Activated CD4-positive, alpha-beta T cell treated with anti-CD3 and anti-CD28 coated beads for 48 hours (primary cell): ENCODE measurements around the gene SLC11A1.
A peak's percentile ranks its signal among the peaks of the same experiment; 100 is the strongest.

Source experiments
- DNase-seq: peaks from one replicate; pipeline ENCODE4 v3.0.0-alpha.2; 2020

SLC11A1 gene

DNA sequence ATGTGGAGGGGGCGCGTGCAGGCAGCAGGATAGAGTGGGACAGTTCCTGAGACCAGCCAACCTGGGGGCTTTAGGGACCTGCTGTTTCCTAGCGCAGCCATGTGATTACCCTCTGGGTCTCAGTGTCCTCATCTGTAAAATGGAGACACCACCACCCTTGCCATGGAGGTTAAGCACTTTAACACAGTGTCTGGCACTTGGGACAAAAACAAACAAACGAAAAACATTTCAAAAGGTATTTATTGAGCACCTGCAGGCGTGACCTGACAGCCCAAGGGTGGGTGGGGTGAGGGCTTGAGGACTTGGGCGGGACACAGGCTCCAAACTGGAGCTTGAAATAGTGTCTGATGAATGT lies 13.0 kb downstream of the SLC11A1 start:
- DNase-seq = no peak

DNA sequence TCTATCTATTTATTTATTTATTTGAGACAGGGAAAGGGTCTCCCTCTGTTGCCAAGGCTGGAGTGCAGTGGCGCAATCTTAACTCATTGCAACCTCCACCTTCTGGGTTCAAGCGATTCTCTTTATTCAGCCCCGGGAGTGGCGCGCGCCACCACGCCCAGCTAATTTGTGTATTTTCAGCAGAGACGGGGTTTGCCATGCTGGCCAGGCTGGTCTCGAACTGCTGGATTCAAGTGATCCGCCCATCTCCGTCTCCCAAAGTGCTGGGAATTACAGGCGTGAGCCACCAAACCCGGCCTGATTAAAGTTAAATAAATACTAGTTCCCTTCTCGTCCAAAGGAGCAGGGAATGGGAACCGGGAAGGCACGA lies 13.4 kb downstream of the SLC11A1 start:
- no peak for DNase-seq

DNA sequence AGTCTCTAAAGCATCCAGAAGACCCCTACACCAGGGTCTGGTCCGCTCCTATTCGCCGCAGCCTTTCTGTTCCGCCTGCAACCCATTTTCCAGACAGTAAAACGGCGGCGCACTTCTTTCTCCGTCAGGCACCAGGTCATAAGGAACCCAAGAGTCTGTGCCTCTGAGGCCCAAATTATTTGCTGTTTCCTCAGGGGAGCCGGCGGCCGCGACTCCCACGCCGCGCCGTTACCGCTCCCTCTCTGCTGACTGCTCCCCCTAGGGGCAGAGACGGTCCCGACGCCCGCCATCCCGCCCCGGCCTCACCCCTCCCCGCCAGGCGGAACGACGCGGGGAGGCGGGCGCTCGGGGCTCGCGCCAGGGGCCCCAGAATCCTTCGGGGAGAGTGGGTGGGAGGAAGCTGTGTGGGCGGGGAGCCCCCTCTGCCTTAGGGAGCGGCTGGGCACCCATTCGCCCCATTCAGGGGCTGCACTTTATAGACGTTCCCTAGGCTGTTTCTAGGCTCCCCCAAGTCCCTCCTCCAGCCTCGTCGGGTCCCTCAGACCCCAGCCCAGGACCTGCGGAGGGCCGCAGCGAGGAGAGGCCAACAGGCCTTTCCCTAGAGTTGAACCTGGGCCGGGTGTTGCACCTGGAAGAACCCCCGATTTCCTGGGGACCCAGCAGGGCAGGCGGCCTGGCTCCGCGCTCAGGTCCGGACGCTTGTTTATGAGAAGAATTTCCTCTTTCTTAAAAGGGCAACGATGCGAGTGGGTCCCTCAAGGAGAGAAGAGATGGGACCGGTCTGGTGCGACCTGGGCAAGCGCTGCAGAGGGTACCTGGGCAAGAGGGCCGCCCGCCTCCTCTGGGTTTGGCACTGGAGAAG lies 14.0 kb downstream of the SLC11A1 start:
- peak; percentile 95 for DNase-seq

DNA sequence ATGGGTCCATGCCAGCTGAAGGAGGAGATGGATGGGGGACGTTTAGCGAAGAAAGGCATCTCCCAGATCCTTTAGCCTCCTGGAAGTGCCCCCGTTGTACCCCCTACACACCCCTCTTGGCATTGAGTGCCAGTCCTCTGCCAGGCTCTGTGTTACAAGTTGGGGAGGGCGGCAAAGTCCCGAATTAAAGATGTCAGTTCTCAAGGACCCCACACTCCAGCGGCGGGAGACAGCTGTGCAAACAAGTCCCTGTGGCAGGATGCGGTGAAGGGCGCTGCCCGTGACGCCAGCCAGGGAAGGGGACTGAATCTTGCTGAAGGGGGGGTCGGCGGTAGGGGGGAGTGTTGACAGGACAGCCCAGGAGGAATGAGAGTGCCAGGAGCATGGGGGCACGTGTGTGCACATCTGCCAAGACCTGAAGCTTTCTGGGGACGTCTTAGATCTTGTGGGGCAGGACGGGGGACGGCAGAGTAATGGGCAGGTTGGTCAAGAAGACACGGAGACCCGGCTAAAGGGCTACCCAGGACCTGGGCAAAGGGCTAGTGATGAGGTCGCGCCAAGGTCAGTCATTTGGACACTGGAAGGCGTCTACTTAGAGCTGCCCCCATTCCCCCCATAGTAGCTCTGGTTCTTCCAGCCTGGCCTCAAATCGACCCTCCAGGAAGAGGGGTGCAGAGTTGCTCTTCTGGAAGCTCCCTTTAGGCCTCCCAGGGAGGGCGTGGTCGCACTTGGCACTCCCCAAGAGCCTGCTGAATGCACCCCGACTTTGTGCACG lies 14.8 kb downstream of the SLC11A1 start:
- DNase-seq = peak; percentile 64

DNA sequence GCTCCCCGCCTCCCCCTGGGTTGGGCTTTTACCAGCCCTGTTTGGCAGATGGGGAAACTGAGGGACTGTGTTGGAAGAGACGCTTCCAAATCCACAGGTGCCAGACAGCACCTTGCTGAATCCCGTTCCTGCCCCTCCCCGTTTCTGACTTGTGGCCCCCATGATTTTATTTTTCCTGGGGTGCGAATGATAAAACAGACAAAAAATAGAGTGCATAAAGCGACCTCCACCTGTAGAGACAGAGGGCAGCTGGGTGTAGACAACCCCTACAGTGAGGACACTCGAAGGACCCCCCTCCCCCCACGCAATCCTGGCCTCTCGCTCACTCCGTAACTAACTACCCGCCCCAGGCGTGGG lies 15.4 kb downstream of the SLC11A1 start:
- no peak for DNase-seq

DNA sequence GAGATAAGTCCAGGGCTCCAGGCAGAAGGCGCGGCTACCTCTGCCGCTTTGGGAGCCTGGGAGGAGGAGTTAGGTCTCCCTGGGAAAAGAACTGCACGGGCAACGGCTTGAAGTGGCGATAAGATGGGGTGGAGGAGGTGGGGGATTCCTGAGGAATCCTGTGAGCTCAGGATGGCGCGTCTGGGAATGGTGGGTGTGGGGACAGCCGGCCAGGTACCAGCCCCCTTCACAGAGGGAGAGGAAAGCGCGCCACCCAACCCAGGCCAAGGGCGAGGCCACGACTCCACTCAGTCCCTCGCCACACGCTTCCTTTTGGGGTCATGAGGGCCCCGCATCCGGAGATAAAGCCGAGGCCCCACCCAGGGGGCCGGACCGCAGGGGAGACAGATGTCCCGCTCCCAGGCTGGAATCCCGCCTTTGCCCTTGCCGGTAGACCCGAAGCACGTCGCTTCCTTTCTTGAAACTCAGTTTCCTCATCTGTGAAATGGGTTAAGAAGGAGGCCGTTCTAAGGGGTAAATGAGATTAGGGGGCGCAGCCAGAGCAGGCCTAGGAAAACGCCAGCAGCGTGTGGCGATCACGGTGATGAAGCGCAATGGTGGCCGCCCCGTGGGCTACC lies 15.9 kb downstream of the SLC11A1 start:
- peak; percentile 54 for DNase-seq

DNA sequence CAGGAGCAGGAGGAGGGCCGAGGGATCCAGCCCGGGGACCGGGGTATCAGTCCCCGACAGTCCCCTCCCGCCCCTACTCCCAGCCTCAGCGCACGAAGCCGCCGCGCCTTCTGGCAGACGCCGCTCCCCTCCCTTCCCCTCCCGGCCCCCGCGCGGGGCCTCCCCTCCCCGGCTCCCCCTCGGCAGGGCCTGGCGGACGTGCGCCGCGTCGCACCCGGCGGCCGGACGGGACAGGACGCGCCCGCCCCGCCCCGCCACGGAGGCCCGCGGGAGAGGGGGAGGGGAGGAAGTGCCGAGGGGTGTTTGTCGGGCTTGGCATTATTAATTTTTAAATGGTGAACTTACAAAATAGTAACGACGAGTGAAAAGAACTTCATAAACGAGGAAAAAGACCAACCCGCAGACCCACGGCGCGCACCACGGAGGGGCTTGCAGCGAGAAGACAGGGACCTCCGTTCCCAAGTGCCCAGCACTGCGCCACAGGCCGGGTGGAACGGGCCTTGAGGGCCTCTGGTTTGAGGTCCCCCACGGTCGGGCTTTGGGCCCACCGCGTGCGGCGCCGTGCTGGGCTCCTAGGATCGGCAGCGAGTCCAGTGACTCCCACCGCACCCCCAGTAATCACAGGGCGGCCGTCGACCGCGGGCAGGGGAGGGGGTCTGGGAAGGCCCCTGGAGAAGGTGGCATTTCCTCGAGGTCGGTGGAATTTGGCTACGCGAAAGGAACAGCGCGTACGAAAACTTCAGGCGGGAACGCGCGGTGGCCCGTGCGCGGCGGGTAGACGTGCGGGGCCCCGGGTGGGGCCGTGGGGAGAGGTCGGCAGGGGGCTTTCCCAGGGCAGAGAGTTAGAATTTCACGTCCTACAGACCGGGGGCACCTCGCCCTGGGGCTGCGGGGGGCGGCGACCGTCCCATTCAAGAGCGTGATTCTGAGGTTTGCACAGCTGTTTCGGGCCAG lies 16.6 kb downstream of the SLC11A1 start:
- peak; percentile 73 for DNase-seq

DNA sequence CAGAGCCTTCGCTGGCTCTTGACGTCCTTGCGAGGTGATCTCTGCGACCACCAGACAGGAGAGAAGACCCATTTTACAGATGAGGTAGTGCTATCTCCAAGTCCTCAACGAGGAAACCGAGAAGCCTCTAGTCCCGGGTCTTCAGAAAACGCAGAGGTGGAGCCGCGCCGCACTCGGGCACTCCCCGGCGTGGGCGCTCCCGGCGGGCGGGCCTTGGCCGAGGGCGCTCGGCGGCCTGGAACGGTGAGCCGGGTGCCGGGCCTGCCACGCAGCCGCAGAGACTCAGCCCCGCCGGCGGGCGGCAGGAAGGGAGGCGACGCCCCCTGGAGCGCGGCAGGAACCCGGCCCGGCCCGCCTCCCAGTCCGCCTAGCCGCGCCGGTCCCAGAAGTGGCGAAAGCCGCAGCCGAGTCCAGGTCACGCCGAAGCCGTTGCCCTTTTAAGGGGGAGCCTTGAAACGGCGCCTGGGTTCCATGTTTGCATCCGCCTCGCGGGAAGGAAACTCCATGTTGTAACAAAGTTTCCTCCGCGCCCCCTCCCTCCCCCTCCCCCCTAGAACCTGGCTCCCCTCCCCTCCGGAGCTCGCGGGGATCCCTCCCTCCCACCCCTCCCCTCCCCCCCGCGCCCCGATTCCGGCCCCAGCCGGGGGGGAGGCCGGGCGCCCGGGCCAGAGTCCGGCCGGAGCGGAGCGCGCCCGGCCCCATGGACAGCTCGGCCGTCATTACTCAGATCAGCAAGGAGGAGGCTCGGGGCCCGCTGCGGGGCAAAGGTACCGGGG lies 17.5 kb downstream of the SLC11A1 start, which contains the start of gene CTDSP1:
Gene CTDSP1 (plus strand): TSS at position 478 of the 776 bp plus-strand sequence. CDS start 223 bp downstream, at position 701.
- peak; percentile 95 for DNase-seq

DNA sequence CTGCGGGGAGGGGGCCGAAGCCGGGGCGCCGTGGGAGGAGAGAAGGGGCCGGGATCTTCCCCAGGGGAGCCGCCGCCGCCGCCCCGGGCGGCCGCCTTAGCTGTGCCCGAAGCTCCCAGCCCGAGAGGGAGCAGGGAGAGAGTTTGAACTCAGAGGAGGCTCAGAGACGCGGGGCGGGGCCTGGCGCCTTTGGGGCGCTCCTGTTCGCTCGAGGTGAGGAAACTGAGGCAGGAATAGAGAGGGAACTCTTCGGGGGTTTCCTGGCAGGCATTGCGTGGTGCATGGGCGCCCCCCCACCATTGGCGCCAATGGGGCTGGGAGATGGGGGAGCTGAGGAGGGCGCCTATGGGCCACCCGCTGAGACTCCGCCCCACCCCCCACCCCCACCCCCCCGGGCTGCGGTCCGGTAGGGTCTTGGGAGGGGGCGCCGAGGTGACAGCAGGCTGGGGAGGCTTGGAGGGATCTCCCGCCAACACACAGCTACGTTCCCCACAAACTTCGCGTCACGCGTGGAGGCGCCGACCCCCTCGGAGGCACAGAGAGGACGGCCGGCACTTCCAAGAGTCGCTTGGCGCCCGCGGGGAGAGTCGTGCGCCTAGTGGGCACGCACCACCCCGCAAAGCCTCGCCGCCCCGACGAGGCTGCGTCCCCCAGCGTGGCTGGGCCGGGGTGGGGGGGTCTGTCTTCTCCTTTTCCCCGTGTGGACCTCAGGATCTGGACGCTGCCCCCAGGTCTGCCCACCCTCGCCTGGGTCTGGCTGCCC lies 18.3 kb downstream of the SLC11A1 start:
- peak; percentile 50 for DNase-seq

DNA sequence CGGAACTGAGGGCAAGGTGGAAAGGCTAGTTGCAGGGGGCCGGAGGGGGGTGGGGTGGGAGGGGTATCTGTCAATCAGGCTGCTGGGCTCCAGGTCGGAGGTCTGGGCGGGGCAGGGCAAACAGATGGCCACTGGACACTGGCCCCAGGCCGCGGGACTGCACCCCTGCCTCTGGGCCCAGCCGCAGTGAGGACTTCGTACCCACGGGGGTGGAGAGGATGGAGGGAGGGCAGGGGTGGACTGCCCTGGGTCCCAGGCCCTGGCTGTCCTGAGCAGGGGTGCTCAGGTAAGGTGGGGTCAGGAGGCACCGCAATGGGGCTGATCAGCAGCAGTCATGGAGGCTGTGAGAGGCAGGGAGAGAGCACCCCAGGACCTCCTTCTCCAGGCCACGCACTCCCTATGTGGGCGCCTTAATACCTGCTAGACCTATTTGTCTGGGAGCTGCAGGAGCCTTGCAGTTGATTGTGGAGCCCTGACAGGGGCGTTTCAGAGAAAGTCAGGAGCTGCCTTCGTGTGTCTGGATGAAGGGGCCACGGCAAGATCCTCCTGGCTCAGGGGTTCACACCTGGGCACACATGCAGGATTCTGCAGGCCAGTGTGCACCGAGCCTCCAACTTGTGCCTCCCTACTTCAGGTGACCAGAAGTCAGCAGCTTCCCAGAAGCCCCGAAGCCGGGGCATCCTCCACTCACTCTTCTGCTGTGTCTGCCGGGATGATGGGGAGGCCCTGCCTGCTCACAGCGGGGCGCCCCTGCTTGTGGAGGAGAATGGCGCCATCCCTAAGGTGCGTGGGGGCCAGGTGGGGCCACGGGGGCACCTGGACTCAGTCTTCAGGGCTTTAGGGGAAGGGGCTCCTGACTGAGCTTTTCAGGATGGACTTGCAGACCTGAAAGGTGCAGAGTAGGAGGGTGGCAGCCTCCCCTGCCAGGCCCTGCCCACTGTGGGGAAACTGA lies 19.1 kb downstream of the SLC11A1 start:
- DNase-seq = no peak

DNA sequence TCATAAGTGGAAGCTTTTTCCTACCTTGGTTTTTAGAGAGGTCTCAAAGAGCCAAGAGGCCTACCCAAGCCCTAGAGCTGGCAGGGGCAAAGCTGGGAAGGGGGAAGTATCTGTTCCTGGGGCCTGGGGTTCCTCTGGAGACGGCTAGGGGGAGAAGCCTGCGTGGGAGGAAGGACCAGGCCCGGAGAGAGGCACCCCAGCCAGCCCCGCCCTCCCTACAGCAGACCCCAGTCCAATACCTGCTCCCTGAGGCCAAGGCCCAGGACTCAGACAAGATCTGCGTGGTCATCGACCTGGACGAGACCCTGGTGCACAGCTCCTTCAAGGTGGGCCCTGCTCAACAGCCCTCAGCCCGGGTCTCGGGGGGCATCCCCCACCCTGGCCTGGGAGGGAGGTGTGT lies 19.8 kb downstream of the SLC11A1 start:
- no peak for DNase-seq

DNA sequence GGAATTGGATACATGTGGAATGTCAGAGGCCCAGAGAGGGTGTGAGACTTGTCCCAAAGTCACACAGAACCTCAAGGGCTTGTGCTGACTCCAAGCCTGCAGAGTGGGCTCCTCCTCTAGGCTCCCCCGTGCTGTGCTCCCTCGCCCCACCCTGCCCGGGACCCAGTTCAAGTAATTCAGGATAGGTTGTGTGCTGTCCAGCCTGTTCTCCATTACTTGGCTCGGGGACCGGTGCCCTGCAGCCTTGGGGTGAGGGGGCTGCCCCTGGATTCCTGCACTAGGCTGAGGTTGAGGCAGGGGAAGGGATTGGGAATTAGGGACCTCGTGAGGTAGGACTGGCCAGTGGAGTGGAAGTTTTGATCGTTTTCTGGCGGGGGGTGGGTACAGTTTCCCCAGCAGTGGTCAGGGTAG lies 20.4 kb downstream of the SLC11A1 start:
- DNase-seq = no peak

DNA sequence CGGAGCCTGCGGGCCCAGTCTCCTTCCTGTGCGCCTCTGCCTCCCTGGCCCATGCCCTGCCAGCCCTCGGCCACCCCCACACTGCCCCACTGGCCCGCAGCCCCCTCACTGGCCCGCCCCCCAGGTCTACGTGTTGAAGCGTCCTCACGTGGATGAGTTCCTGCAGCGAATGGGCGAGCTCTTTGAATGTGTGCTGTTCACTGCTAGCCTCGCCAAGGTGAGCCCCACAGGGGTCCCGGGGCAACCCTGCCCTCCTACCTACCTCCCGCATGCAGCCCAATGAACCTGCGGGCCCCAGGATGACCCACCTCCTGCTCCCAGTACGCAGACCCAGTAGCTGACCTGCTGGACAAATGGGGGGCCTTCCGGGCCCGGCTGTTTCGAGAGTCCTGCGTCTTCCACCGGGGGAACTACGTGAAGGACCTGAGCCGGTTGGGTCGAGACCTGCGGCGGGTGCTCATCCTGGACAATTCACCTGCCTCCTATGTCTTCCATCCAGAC lies 20.9 kb downstream of the SLC11A1 start:
- DNase-seq = no peak

DNA sequence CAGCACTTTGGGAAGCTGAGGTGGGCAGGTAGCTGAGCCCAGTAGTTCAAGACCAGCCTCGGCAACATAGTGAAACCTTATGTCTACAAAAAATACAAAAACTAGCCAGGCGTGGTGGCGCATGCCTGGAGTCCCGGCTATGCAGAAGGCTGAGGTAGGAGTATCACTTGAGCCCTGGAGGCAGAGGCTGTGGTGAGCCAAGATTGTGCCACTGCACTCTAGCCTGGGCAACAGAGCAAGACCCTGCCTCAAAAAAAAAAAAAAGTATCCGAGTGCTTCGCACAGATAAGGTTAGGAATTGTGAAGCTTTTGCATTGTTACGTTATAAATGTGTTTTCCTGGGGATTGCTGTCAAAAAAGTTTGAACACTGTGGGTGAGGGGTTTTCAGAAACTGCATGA lies 21.7 kb downstream of the SLC11A1 start:
- no peak for DNase-seq

DNA sequence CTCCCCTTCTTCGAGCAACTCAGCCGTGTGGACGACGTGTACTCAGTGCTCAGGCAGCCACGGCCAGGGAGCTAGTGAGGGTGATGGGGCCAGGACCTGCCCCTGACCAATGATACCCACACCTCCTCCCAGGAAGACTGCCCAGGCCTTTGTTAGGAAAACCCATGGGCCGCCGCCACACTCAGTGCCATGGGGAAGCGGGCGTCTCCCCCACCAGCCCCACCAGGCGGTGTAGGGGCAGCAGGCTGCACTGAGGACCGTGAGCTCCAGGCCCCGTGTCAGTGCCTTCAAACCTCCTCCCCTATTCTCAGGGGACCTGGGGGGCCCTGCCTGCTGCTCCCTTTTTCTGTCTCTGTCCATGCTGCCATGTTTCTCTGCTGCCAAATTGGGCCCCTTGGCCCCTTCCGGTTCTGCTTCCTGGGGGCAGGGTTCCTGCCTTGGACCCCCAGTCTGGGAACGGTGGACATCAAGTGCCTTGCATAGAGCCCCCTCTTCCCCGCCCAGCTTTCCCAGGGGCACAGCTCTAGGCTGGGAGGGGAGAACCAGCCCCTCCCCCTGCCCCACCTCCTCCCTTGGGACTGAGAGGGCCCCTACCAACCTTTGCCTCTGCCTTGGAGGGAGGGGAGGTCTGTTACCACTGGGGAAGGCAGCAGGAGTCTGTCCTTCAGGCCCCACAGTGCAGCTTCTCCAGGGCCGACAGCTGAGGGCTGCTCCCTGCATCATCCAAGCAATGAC lies 22.4 kb downstream of the SLC11A1 start:
- DNase-seq = no peak

DNA sequence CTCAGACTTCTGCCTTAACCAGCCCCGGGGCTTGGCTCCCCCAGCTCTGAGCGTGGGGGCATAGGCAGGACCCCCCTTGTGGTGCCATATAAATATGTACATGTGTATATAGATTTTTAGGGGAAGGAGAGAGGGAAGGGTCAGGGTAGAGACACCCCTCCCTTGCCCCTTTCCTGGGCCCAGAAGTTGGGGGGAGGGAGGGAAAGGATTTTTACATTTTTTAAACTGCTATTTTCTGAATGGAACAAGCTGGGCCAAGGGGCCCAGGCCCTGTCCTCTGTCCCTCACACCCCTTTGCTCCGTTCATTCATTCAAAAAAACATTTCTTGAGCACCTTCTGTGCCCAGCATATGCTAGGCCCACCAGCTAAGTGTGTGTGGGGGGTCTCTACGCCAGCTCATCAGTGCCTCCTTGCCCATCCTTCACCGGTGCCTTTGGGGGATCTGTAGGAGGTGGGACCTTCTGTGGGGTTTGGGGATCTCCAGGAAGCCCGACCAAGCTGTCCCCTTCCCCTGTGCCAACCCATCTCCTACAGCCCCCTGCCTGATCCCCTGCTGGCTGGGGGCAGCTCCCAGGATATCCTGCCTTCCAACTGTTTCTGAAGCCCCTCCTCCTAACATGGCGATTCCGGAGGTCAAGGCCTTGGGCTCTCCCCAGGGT lies 23.1 kb downstream of the SLC11A1 start:
- no peak for DNase-seq

DNA sequence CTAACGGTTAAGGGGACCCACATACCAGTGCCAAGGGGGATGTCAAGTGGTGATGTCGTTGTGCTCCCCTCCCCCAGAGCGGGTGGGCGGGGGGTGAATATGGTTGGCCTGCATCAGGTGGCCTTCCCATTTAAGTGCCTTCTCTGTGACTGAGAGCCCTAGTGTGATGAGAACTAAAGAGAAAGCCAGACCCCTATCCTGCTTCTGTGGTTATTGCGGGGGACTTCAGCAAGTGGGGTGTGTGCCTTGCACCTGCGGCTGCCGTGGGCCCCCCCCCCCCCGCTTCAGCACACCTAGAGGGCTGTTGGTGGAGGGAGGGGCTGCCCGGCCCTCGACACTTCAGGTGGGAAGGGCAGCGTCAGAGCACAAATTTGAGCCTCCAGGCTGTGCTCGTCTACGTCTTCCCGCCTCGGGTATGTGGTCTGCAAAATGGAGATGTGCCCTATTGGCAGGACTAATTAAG lies 23.7 kb downstream of the SLC11A1 start:
- peak; percentile 28 for DNase-seq
